ENCODE measurements around the gene KLC1.

DNA sequence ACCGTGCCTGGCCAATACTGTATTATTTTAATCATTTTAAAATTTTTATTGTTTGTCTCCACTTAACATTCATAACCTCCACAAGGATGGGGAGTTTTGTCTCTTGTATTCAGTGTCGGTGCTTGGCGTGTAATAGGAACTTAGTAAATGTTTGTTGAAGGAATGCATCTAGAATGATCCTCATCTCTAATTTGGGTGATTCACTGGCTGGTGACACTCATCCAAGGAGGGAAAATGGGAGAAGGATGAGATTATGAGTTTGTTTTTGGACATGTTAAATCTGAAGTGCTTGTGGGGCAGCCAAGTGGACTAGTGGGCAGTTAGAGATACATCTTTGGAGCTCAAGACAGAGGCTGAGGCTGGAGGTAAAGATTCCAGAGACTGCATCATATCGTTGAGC, 5.1 kb downstream of the KLC1 start:
- TF ChIP-seq, protein P1, sequence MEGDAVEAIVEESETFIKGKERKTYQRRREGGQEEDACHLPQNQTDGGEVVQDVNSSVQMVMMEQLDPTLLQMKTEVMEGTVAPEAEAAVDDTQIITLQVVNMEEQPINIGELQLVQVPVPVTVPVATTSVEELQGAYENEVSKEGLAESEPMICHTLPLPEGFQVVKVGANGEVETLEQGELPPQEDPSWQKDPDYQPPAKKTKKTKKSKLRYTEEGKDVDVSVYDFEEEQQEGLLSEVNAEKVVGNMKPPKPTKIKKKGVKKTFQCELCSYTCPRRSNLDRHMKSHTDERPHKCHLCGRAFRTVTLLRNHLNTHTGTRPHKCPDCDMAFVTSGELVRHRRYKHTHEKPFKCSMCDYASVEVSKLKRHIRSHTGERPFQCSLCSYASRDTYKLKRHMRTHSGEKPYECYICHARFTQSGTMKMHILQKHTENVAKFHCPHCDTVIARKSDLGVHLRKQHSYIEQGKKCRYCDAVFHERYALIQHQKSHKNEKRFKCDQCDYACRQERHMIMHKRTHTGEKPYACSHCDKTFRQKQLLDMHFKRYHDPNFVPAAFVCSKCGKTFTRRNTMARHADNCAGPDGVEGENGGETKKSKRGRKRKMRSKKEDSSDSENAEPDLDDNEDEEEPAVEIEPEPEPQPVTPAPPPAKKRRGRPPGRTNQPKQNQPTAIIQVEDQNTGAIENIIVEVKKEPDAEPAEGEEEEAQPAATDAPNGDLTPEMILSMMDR (IDR thresholded peaks at IDR 0.05) = no peak
- TF ChIP-seq EP300 (IDR thresholded peaks at IDR 0.05) (no peak), POLR2A (IDR thresholded peaks at IDR 0.05) (no peak)

All from sigmoid colon (tissue), 4 donors.